ENCODE data around the gene OR5L1. TPM values are rescaled to one million over a fixed set of nuclear protein-coding genes. Genes with fewer than 3 reads are reported as not detected.

OR5L1 gene
- total RNA-seq, 3 donors from 2014 or later, result not detected

Other genes with a start within 250 kb of the OR5L1 start
- not detected for gene OR4C16, start 239.2 kb upstream of the OR5L1 start, total RNA-seq
- gene OR4C11, start 203.7 kb upstream of the OR5L1 start, total RNA-seq, result not detected
- gene OR4P4, start 176.3 kb upstream of the OR5L1 start, total RNA-seq, result not detected
- not detected for gene OR4S2, start 163.0 kb upstream of the OR5L1 start, total RNA-seq
- gene OR4C6, start 149.2 kb upstream of the OR5L1 start, total RNA-seq, result not detected
- gene OR5D13, start 37.9 kb upstream of the OR5L1 start, total RNA-seq, result not detected
- gene OR5D14, start 15.8 kb upstream of the OR5L1 start, total RNA-seq, result not detected
- not detected for gene OR5D18, start 8.3 kb downstream of the OR5L1 start, total RNA-seq
- not detected for gene OR5L2, start 15.9 kb downstream of the OR5L1 start, total RNA-seq
- not detected for gene OR5D16, start 27.4 kb downstream of the OR5L1 start, total RNA-seq
- not detected for gene TRIM51, start 71.9 kb downstream of the OR5L1 start, total RNA-seq
- gene OR5W2, start 103.2 kb downstream of the OR5L1 start, total RNA-seq, result not detected
- not detected for gene OR5I1, start 125.0 kb downstream of the OR5L1 start, total RNA-seq
- gene OR10AG1, start 158.6 kb downstream of the OR5L1 start, total RNA-seq, result not detected
- not detected for gene OR5F1, start 183.3 kb downstream of the OR5L1 start, total RNA-seq
- gene OR5AS1, start 216.3 kb downstream of the OR5L1 start, total RNA-seq, result not detected